NB4 (cell line): ENCODE results near the gene DBH.

Experiments used
- MYC ChIP-seq: IDR thresholded peaks from 2 replicates; pipeline ENCODE4 v1.6.1; 2011; ENCODE audit warnings: low read depth, low read length
- POLR2A ChIP-seq: IDR thresholded peaks from 2 replicates; pipeline ENCODE4 v1.6.1; 2011; ENCODE audit warnings: mild to moderate bottlenecking; ENCODE audit not compliant: insufficient read length; ENCODE audit errors: extremely low read depth
- TF ChIP-seq, protein P1 (sequence below): IDR thresholded peaks from one replicate; pipeline ENCODE4 v1.5.1; 2012; ENCODE audit warnings: low read depth, low read length

DNA sequence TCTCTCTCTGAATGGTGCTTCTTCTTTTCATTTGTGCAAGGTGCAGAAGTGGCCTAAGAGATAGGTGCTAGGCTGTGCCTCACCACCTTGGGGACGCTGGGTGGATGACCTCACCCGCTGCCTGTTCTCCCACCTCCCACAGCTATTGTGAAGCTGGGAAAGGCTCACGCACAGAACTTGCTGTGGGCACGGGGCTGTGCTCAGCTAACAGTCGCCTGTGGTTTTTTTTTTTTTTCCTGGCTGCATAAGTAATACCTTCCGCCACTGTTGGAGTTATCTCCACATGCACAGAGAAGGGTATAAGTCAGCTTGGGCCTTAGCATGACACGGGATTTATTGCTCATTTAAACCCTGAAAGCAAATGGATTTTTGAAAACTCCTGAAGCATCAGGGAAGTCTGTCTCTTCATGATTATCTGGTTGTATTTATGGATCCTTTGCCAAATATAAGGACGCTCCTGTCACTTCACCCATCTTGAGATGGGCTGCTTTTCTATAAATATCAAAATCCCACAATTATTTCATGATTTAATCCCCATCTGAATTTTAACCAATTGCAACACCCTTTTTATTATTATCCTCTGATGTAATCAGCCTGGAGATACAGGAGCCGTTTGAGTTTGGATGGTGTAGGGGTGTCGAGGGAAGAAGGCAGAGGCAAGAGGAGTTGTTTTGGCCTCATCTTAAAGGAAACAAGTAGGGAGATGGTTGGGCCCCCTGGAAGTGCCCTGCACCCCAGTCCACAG lies 9.0 kb downstream of the DBH start:
- TF ChIP-seq POLR2A (no peak), MYC (no peak)
- TF ChIP-seq, protein P1, sequence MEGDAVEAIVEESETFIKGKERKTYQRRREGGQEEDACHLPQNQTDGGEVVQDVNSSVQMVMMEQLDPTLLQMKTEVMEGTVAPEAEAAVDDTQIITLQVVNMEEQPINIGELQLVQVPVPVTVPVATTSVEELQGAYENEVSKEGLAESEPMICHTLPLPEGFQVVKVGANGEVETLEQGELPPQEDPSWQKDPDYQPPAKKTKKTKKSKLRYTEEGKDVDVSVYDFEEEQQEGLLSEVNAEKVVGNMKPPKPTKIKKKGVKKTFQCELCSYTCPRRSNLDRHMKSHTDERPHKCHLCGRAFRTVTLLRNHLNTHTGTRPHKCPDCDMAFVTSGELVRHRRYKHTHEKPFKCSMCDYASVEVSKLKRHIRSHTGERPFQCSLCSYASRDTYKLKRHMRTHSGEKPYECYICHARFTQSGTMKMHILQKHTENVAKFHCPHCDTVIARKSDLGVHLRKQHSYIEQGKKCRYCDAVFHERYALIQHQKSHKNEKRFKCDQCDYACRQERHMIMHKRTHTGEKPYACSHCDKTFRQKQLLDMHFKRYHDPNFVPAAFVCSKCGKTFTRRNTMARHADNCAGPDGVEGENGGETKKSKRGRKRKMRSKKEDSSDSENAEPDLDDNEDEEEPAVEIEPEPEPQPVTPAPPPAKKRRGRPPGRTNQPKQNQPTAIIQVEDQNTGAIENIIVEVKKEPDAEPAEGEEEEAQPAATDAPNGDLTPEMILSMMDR = no peak
